Neural cell (in vitro differentiated cells): ENCODE measurements around the gene BICC1. TPM values are rescaled to one million over a fixed set of nuclear protein-coding genes. Genes with fewer than 3 reads are reported as not detected.

ENCODE experiments used
- H2AFZ ChIP-seq: fragments of 200-600, 300-800 bp; sonication (generic), shearing (Covaris generic); 2 replicates; pipeline ENCODE4 v1.6.0; 2014; ENCODE audit warnings: low read depth, mild to moderate bottlenecking, antibody characterized with exemption, low read length, moderate library complexity
- H3F3A ChIP-seq: fragments of 200-600 bp; shearing (Covaris generic); 2 replicates; pipeline ENCODE4 v1.6.1; 2016; ENCODE audit warnings: mild to moderate bottlenecking, moderate library complexity, mixed read lengths, antibody characterized with exemption, low read length; ENCODE audit not compliant: insufficient read depth, poor library complexity, severe bottlenecking
- H3K27ac ChIP-seq: fragments of 200-600, 300-800 bp; sonication (generic), shearing (Covaris generic); 2 replicates; pipeline ENCODE4 v1.5.1; 2014; ENCODE audit warnings: mild to moderate bottlenecking, low read length, moderate library complexity
- H3K27me3 ChIP-seq: fragments of 300-800, 200-600 bp; sonication (generic), shearing (Covaris generic); 2 replicates; pipeline ENCODE4 v1.6.0; 2014; ENCODE audit warnings: mild to moderate bottlenecking, low read depth, low read length, moderate library complexity; ENCODE audit not compliant: insufficient read depth
- H3K36me3 ChIP-seq: fragments of 300-800, 200-600 bp; sonication (generic), shearing (Covaris generic); 2 replicates; pipeline ENCODE4 v1.5.1; 2014; ENCODE audit warnings: mild to moderate bottlenecking, antibody characterized with exemption, low read length, moderate library complexity; ENCODE audit not compliant: insufficient read depth
- H3K4me2 ChIP-seq: fragments of 300-800, 200-600 bp; sonication (generic), shearing (Covaris generic); 2 replicates; pipeline ENCODE4 v1.6.0; 2014; ENCODE audit warnings: mild to moderate bottlenecking, low read length
- H3K4me3 ChIP-seq: fragments of 300-800, 200-600 bp; sonication (generic), shearing (Covaris generic); 2 replicates; pipeline ENCODE4 v1.5.1; 2014; ENCODE audit warnings: mild to moderate bottlenecking, low read length, moderate library complexity
- H3K79me2 ChIP-seq: fragments of 200-600 bp; shearing (Covaris generic); replicated peaks from 2 replicates; pipeline ENCODE4 v1.6.0; 2014; ENCODE audit warnings: mild to moderate bottlenecking, low read length, moderate library complexity; ENCODE audit not compliant: insufficient read depth
- H3K9ac ChIP-seq: fragments of 300-800, 200-600 bp; sonication (generic), shearing (Covaris generic); 2 replicates; pipeline ENCODE4 v1.6.1; 2016; ENCODE audit warnings: mild to moderate bottlenecking, low read length, mixed read lengths
- H3K9me2 ChIP-seq: fragments of 200-600 bp; shearing (Covaris generic); 2 replicates; pipeline ENCODE4 v1.6.1; 2016; ENCODE audit warnings: mild to moderate bottlenecking, low read length, mixed read lengths; ENCODE audit not compliant: insufficient read depth
- H3K9me3 ChIP-seq: fragments of 200-600, 300-800 bp; sonication (generic), shearing (Covaris generic); 2 replicates; pipeline ENCODE4 v1.6.1; 2016; ENCODE audit warnings: mild to moderate bottlenecking, mixed run types, low read length, moderate library complexity, mixed read lengths
- H4K20me1 ChIP-seq: fragments of 200-600 bp; shearing (Covaris generic); 2 replicates; pipeline ENCODE4 v1.6.1; 2016; ENCODE audit warnings: mild to moderate bottlenecking, mixed run types; ENCODE audit not compliant: insufficient read depth
- CTCF ChIP-seq: fragments of 450-650 bp; IDR thresholded peaks from 2 replicates; pipeline ENCODE4 v1.5.1; 2014; ENCODE audit warnings: antibody characterized with exemption, mild to moderate bottlenecking, moderate library complexity; ENCODE audit not compliant: poor library complexity, severe bottlenecking
- EP300 ChIP-seq: fragments of 450-650 bp; conservative IDR thresholded peaks from 2 replicates; pipeline ENCODE4 v1.6.1; 2014; ENCODE audit warnings: antibody characterized with exemption, mild to moderate bottlenecking, moderate library complexity; ENCODE audit not compliant: poor library complexity, severe bottlenecking
- EZH2 ChIP-seq: fragments of 200-600, 300-800 bp; shearing (Covaris generic), sonication (generic); IDR thresholded peaks from 2 replicates; pipeline ENCODE4 v1.6.1; 2014; ENCODE audit warnings: antibody characterized with exemption, low read length, borderline replicate concordance, mild to moderate bottlenecking; ENCODE audit not compliant: insufficient read depth, poor library complexity, severe bottlenecking
- MXI1 ChIP-seq: fragments of 450-650 bp; conservative IDR thresholded peaks from 2 replicates; pipeline ENCODE4 v1.6.1; 2014; ENCODE audit warnings: antibody characterized with exemption, mild to moderate bottlenecking; ENCODE audit not compliant: poor library complexity, severe bottlenecking
- POLR2AphosphoS5 ChIP-seq: IDR thresholded peaks from 2 replicates; pipeline ENCODE4 v1.6.1; 2012
- RAD21 ChIP-seq: fragments of 450-650 bp; conservative IDR thresholded peaks from 2 replicates; pipeline ENCODE4 v1.6.1; 2014; ENCODE audit warnings: antibody characterized with exemption, mild to moderate bottlenecking, moderate library complexity
- SMC3 ChIP-seq: fragments of 450-650 bp; conservative IDR thresholded peaks from 2 replicates; pipeline ENCODE4 v1.6.1; 2014; ENCODE audit warnings: antibody characterized with exemption, mild to moderate bottlenecking, moderate library complexity; ENCODE audit not compliant: poor library complexity
- TAF1 ChIP-seq: IDR thresholded peaks from 2 replicates; pipeline ENCODE4 v1.6.1; 2012; ENCODE audit warnings: low read depth
- polyA plus RNA-seq: library from polyadenylated mRNA; depleted of rRNA; stranded (reverse); fragments of >200 nt; gene quantifications from 2 replicates; pipeline ENCODE4 v1.2.3, GENCODE V29; 2014
- TF ChIP-seq, protein P1 (sequence below): IDR thresholded peaks from 2 replicates; pipeline ENCODE4 v1.6.1; 2012; ENCODE audit warnings: borderline replicate concordance

BICC1 gene
- polyA plus RNA-seq, 1 donor from 2014 or later = 7.6 TPM

GRCh38 chr10:58667658-58668310 is 155.1 kb downstream of the BICC1 start:
- H3K4me3 ChIP-seq = no peak overlapping the region
- no peaks in the 10 kb centered on the region for H3F3A ChIP-seq
- no peak overlapping the region for H3K27ac ChIP-seq
- H3K9ac ChIP-seq = no peak overlapping the region
- H3K9me2 ChIP-seq = no peaks in the 10 kb centered on the region
- no peak for TF ChIP-seq SMC3
- no peak for TF ChIP-seq EP300
- no peak for TF ChIP-seq EZH2
- TF ChIP-seq RAD21 = no peak
- TF ChIP-seq MXI1 = no peak
- TF ChIP-seq, protein P1, sequence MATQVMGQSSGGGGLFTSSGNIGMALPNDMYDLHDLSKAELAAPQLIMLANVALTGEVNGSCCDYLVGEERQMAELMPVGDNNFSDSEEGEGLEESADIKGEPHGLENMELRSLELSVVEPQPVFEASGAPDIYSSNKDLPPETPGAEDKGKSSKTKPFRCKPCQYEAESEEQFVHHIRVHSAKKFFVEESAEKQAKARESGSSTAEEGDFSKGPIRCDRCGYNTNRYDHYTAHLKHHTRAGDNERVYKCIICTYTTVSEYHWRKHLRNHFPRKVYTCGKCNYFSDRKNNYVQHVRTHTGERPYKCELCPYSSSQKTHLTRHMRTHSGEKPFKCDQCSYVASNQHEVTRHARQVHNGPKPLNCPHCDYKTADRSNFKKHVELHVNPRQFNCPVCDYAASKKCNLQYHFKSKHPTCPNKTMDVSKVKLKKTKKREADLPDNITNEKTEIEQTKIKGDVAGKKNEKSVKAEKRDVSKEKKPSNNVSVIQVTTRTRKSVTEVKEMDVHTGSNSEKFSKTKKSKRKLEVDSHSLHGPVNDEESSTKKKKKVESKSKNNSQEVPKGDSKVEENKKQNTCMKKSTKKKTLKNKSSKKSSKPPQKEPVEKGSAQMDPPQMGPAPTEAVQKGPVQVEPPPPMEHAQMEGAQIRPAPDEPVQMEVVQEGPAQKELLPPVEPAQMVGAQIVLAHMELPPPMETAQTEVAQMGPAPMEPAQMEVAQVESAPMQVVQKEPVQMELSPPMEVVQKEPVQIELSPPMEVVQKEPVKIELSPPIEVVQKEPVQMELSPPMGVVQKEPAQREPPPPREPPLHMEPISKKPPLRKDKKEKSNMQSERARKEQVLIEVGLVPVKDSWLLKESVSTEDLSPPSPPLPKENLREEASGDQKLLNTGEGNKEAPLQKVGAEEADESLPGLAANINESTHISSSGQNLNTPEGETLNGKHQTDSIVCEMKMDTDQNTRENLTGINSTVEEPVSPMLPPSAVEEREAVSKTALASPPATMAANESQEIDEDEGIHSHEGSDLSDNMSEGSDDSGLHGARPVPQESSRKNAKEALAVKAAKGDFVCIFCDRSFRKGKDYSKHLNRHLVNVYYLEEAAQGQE = no peak
- no peak for TF ChIP-seq POLR2AphosphoS5
- no peak for TF ChIP-seq CTCF
- no peak for TF ChIP-seq TAF1
- H3K27me3 ChIP-seq = no peaks in the 10 kb centered on the region
- H3K9me3 ChIP-seq = peaks cover 4% of the 10 kb centered on the region
- H2AFZ ChIP-seq = no peak overlapping the region
- no peak overlapping the region for H3K4me2 ChIP-seq
- no peaks in the 10 kb centered on the region for H3K36me3 ChIP-seq
- H4K20me1 ChIP-seq = no peaks in the 10 kb centered on the region
- H3K79me2 ChIP-seq = no peaks in the 10 kb centered on the region

- no peaks in the 10 kb centered on the region for H3K27me3 ChIP-seq
- no peaks in the 10 kb centered on the region for H4K20me1 ChIP-seq
- H3K9me2 ChIP-seq = no peaks in the 10 kb centered on the region
- H3K9ac ChIP-seq = no peak overlapping the region
- no peaks in the 10 kb centered on the region for H3K36me3 ChIP-seq
- no peak for TF ChIP-seq SMC3
- no peak for TF ChIP-seq EZH2
- no peak for TF ChIP-seq POLR2AphosphoS5
- no peak for TF ChIP-seq RAD21
- TF ChIP-seq, protein P1 = no peak
- no peak for TF ChIP-seq EP300
- no peak for TF ChIP-seq CTCF
- TF ChIP-seq TAF1 = no peak
- no peak for TF ChIP-seq MXI1
- H3K4me2 ChIP-seq = no peak overlapping the region
- H3F3A ChIP-seq = no peaks in the 10 kb centered on the region
- no peak overlapping the region for H3K4me3 ChIP-seq
- no peaks in the 10 kb centered on the region for H3K79me2 ChIP-seq
- no peaks in the 10 kb centered on the region for H3K9me3 ChIP-seq
- H3K27ac ChIP-seq = no peak overlapping the region
- H2AFZ ChIP-seq = no peak overlapping the region
Measured at GRCh38 chr10:58672845-58673244, 160.2 kb downstream of the BICC1 start.
